Measurements from ENCODE around the gene KCNJ18.
"Not testable (repeated sequence)": the region's sequence is repeated elsewhere in the genome, so short reads cannot be mapped to it uniquely, and the experiment has no call there.

KCNJ18 gene

GRCh38 chr17:21699124-21699523 is 6.8 kb downstream of the KCNJ18 start:
- not testable (repeated sequence) for DNase-seq (ENCODE audit: low read depth); H3K4me3 ChIP-seq (ENCODE audit: low read length)

- DNase-seq (ENCODE audit: low read depth); H3K4me3 ChIP-seq (ENCODE audit: low read length): not testable (repeated sequence)
Observed at GRCh38 chr17:21699573-21700236, 7.4 kb downstream of the KCNJ18 start.

- not testable (repeated sequence) for H3K4me3 ChIP-seq (ENCODE audit: low read length); DNase-seq (ENCODE audit: low read depth)
Observed at GRCh38 chr17:21701090-21701489, 8.8 kb downstream of the KCNJ18 start.

- DNase-seq (ENCODE audit: low read depth); H3K4me3 ChIP-seq (ENCODE audit: low read length): not testable (repeated sequence)
Observed at GRCh38 chr17:21702029-21702428, 9.7 kb downstream of the KCNJ18 start.

- DNase-seq (ENCODE audit: low read depth); H3K4me3 ChIP-seq (ENCODE audit: low read length): not testable (repeated sequence)
Observed at GRCh38 chr17:21702521-21702920, 10.2 kb downstream of the KCNJ18 start.

- not testable (repeated sequence) for DNase-seq (ENCODE audit: low read depth); H3K4me3 ChIP-seq (ENCODE audit: low read length)
Observed at GRCh38 chr17:21702940-21703640, 10.8 kb downstream of the KCNJ18 start.

- not testable (repeated sequence) for DNase-seq (ENCODE audit: low read depth)
Observed at GRCh38 chr17:21703891-21704872, 11.9 kb downstream of the KCNJ18 start.

GRCh38 chr17:21705021-21705601 is 12.8 kb downstream of the KCNJ18 start:
- H3K4me3 ChIP-seq (ENCODE audit: low read length): no peak overlapping the region
- no peak for TF ChIP-seq CTCF (IDR thresholded peaks at IDR 0.05; ENCODE audit: insufficient read depth, low read depth, low read length, missing control alignments)
- no peak for DNase-seq (ENCODE audit: low read depth)

More at GRCh38 chr17:21703891-21704872, 11.9 kb downstream of the KCNJ18 start:
- H3K4me3 ChIP-seq (ENCODE audit: low read length): not testable (repeated sequence)

- not testable (repeated sequence) for DNase-seq (ENCODE audit: low read depth)
Observed at GRCh38 chr17:21705746-21706145, 13.4 kb downstream of the KCNJ18 start.

GRCh38 chr17:21706546-21706945 is 14.2 kb downstream of the KCNJ18 start:
- not testable (repeated sequence) for DNase-seq (ENCODE audit: low read depth); H3K4me3 ChIP-seq (ENCODE audit: low read length)

More at GRCh38 chr17:21705746-21706145, 13.4 kb downstream of the KCNJ18 start:
- not testable (repeated sequence) for H3K4me3 ChIP-seq (ENCODE audit: low read length)

GRCh38 chr17:21707131-21707530 is 14.8 kb downstream of the KCNJ18 start:
- H3K4me3 ChIP-seq (ENCODE audit: low read length); DNase-seq (ENCODE audit: low read depth): not testable (repeated sequence)

GRCh38 chr17:21707711-21708611 is 15.6 kb downstream of the KCNJ18 start:
- not testable (repeated sequence) for DNase-seq (ENCODE audit: low read depth); H3K4me3 ChIP-seq (ENCODE audit: low read length)

- DNase-seq (ENCODE audit: low read depth); H3K4me3 ChIP-seq (ENCODE audit: low read length): not testable (repeated sequence)
Observed at GRCh38 chr17:21708612-21709535, 16.6 kb downstream of the KCNJ18 start.

GRCh38 chr17:21709994-21710393 is 17.7 kb downstream of the KCNJ18 start:
- not testable (repeated sequence) for H3K4me3 ChIP-seq (ENCODE audit: low read length); DNase-seq (ENCODE audit: low read depth)

- not testable (repeated sequence) for H3K4me3 ChIP-seq (ENCODE audit: low read length); DNase-seq (ENCODE audit: low read depth)
Observed at GRCh38 chr17:21710486-21710885, 18.2 kb downstream of the KCNJ18 start.
